Measurements from ENCODE around the gene ERRFI1. TPM values are rescaled to one million over a fixed set of nuclear protein-coding genes. Genes with fewer than 3 reads are reported as not detected.

ERRFI1 gene
- polyA plus RNA-seq, 3 donors from 2014 or later = 0.33 to 1.1 TPM; not detected in 1

GRCh38 chr1:8031176-8031785 lies 5.2 kb upstream of the ERRFI1 start:
- Mint-ChIP-seq H3K36me3 (no peaks in the 10 kb centered on the region), H3K4me1 (peaks cover 0 to 6% of the 10 kb centered on the region in 2 donors), H3K27ac (no peak overlapping the region), H3K9me3 (peaks cover 0 to 2% (median 0%) of the 10 kb centered on the region in 6 donors), H3K27me3 (ENCODE audit: low read depth in 3 of 3) (peaks cover 7 to 12% (median 7%) of the 10 kb centered on the region in 3 donors), H3K4me3 (no peak overlapping the region)
- peak; percentile 25 to 47 (median 35) for DNase-seq

- Mint-ChIP-seq H3K27me3 (ENCODE audit: low read depth in 3 of 3) (peaks cover 9 to 14% (median 10%) of the 10 kb centered on the region in 3 donors), H3K9me3 (peaks cover 0 to 2% (median 0%) of the 10 kb centered on the region in 6 donors), H3K4me3 (no peak overlapping the region), H3K36me3 (no peaks in the 10 kb centered on the region), H3K4me1 (peaks cover 8 to 11% of the 10 kb centered on the region in 2 donors), H3K27ac (peak overlapping the region in 2 of 6 donors; percentile 35 to 36)
- DNase-seq = no peak
These were observed 2.4 kb upstream of the ERRFI1 start for GRCh38 chr1:8028571-8028910.

DNA sequence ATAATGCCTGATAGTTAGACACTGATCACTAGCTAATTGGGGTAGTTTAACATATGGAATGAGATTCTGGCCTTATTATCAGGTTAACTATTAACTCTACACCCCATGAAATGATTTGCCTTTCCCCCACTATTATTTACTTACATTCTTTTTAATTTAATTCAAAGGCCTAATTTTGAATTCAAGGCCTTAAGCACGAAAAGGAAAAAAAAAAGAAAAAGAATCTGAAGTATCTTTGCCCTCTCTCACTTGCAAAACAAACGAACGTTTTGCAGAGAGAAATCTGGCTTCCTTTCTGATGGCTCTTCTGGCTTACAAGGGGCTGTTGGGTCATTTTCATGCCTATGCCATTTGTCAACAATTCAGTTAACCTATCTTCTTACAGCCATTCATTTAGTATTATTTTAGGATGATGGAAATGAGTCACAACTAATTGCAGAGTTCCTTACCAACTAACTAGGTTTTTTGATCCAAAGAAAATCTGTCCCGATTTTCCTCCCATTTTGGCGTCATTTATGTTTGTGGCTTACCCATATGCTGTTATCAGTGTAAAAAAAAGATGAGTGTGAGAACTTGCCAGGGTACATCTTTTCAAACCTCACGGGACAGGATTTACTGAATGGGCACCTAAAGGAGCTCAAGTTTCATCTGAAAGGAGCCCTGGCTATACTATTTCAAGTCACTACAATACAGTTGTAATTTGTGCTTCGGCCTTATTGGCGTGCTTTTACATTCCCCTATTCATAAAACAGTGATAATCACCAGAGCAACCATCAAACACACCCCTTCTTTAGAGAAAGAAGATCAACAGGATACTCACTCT lies 1.9 kb upstream of the ERRFI1 start:
- H3K27ac Mint-ChIP-seq = peak overlapping the region in 2 of 6 donors; percentile 35 to 36
- peaks cover 9 to 14% (median 14%) of the 10 kb centered on the region in 3 donors for H3K27me3 Mint-ChIP-seq (ENCODE audit: low read depth in 3 of 3)
- H3K36me3 Mint-ChIP-seq = no peaks in the 10 kb centered on the region
- peak overlapping the region in 2 of 5 donors; percentile 25 to 51 for H3K4me3 Mint-ChIP-seq
- DNase-seq = no peak
- H3K4me1 Mint-ChIP-seq = peaks cover 8 to 11% of the 10 kb centered on the region in 2 donors
- H3K9me3 Mint-ChIP-seq = peaks cover 0 to 2% (median 0%) of the 10 kb centered on the region in 6 donors

DNA sequence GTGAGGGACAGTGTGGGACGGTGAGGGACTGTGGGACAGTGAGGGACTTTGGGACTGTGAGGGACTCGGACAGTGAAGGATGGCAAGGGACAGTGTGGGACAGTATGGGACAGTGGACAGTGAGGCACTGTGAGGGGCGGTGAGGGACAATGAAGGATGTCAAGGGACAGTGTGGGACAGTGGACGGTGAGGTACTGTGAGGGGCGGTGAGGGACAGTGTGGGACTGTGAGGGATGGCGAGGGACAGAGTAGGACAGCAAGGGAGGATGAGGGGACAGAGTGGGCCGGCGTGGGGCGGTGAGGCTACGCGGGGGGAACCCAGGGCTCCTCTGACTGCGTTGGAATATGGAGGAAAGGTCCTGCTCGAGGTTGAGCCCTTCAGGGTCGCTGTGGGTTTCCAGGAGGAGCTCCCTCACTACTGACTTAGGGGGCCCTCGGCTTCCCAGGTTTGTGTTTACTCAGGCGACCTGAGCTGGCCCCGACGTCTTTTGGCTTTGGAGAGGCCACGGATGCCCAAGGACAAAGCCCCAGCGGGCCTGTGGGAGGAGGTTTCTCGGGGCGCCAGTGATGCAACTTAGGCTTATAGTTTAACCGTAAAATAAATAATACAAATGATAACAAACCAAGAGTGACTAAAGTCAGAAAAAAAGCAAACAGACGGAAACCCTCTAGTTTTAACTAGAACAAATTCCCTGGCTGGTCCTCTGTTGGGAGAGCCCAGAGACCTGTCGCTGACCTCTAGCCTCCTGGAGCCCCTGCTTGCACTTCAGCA lies 1.1 kb upstream of the ERRFI1 start:
- Mint-ChIP-seq H3K27me3 (ENCODE audit: low read depth in 3 of 3) (peaks cover 10 to 14% (median 14%) of the 10 kb centered on the region in 3 donors), H3K27ac (peak overlapping the region in 5 of 6 donors; percentile 35 to 78 (median 65))
- no peak for DNase-seq

DNA sequence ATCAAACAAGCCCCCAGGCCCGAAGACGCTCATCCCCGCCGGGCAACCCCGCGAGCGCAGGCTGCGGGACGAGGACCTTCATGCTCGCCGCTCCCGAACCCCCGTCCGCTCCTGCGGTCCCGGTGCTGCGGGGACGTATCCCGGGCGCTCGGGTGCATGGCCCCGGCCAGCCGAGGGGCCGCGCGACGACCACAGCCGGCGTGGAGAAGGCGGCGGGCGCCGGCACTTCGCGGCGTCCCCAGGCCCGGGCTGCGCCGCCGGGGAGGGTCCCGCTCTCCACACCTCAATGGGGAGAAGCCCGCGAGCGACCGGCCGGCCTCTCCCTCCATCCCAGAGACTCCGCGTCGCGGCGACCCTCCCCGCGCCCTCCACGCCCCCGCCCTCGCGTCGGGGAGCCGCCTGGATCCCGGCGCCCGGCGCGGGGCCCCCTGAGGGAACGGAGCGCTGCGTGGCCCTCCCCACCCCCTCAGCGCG lies 401 bp downstream of the ERRFI1 start:
- no peak for DNase-seq
- H3K9me3 Mint-ChIP-seq = peaks cover 0 to 2% (median 0%) of the 10 kb centered on the region in 6 donors
- no peaks in the 10 kb centered on the region for H3K36me3 Mint-ChIP-seq
- H3K27ac Mint-ChIP-seq = peak overlapping the region; percentile 14 to 79 (median 48)
- H3K4me3 Mint-ChIP-seq = peak overlapping the region; percentile 80 to 91 (median 87)
- H3K4me1 Mint-ChIP-seq = peaks cover 8 to 11% of the 10 kb centered on the region in 2 donors
- H3K27me3 Mint-ChIP-seq (ENCODE audit: low read depth in 3 of 3) = peaks cover 10 to 14% (median 14%) of the 10 kb centered on the region in 3 donors

More for the DNA sequence above, 1.1 kb upstream of the ERRFI1 start:
- Mint-ChIP-seq H3K4me1 (peaks cover 8 to 11% of the 10 kb centered on the region in 2 donors), H3K4me3 (peak overlapping the region; percentile 69 to 79 (median 73)), H3K36me3 (no peaks in the 10 kb centered on the region), H3K9me3 (peaks cover 0 to 2% (median 0%) of the 10 kb centered on the region in 6 donors)

- Mint-ChIP-seq H3K27ac (peak overlapping the region; percentile 14 to 79 (median 48)), H3K9me3 (peaks cover 0 to 2% (median 0%) of the 10 kb centered on the region in 6 donors), H3K27me3 (ENCODE audit: low read depth in 3 of 3) (peaks cover 10 to 14% (median 12%) of the 10 kb centered on the region in 3 donors), H3K36me3 (no peaks in the 10 kb centered on the region), H3K4me3 (peak overlapping the region; percentile 80 to 91 (median 87)), H3K4me1 (peaks cover 8 to 11% of the 10 kb centered on the region in 2 donors)
- DNase-seq = peak in 2 of 3 donors; percentile 10 to 14
These were observed 943 bp downstream of the ERRFI1 start for GRCh38 chr1:8025061-8025670.

DNA sequence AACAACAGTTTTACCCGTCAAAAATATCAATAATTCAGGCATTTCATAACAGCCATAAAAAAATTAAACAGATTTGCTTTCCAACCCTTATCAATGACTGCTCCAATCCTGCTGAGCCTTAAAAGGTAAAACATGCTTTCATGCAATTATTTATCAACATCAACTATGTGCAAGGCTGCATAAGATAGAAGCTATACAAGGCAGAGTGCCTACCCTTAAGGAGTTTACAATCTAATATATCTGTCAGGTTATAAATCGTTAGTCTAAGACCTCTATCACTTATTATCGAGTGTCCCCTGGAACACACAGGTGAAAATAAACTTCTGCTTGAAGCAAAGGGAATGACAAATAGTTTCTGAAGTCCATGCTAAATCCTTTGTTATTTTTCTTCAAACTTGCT lies 1.8 kb downstream of the ERRFI1 start:
- Mint-ChIP-seq H3K27me3 (ENCODE audit: low read depth in 3 of 3) (peaks cover 10 to 14% (median 12%) of the 10 kb centered on the region in 3 donors), H3K4me3 (no peak overlapping the region), H3K9me3 (peaks cover 0 to 2% (median 0%) of the 10 kb centered on the region in 6 donors), H3K36me3 (no peaks in the 10 kb centered on the region), H3K4me1 (peaks cover 8 to 11% of the 10 kb centered on the region in 2 donors), H3K27ac (no peak overlapping the region)
- DNase-seq = no peak

- H3K27ac Mint-ChIP-seq = no peak overlapping the region
- peaks cover 8 to 11% of the 10 kb centered on the region in 2 donors for H3K4me1 Mint-ChIP-seq
- no peak for DNase-seq
- H3K36me3 Mint-ChIP-seq = no peaks in the 10 kb centered on the region
- peaks cover 10 to 15% (median 12%) of the 10 kb centered on the region in 3 donors for H3K27me3 Mint-ChIP-seq (ENCODE audit: low read depth in 3 of 3)
- peaks cover 0 to 2% (median 0%) of the 10 kb centered on the region in 6 donors for H3K9me3 Mint-ChIP-seq
- H3K4me3 Mint-ChIP-seq = peak overlapping the region in 1 of 5 donors; percentile 10
These were observed 2.2 kb downstream of the ERRFI1 start for GRCh38 chr1:8023995-8024313.

DNA sequence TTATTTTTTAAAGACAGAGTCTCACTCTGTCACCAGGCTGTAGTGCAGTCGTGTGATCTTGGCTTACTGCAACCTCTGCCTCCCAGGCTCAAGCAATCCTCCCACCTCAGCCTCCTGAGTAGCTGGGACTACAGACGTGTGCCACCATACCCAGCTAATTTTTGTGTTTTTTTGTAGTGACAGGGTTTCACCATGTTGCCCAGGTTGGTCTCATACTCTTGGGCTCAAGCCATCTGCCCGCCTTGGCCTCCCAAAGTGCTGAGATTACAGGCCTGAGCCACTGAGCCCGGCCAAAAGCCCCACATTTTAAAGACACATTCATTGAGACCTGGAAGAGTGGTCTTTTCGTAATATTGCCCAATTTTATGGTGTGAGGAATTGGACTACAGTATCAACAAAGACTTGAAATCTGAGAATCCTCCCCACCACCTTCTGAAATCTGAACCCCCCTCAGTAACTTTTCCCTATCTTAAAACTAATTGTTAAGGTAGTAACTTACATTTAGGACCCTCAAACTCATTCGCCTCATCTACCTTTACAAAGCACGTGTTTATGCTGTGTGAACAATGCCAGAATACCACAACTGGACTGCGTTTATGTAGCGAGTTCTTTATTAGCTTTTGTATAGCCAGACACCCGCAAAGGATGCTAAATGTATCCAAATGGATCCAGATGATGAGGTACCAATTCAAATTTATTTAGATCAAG lies 2.7 kb downstream of the ERRFI1 start:
- no peak overlapping the region for H3K4me3 Mint-ChIP-seq
- H3K27me3 Mint-ChIP-seq (ENCODE audit: low read depth in 3 of 3) = peaks cover 10 to 18% (median 15%) of the 10 kb centered on the region in 3 donors
- H3K9me3 Mint-ChIP-seq = peaks cover 0 to 2% (median 0%) of the 10 kb centered on the region in 6 donors
- H3K36me3 Mint-ChIP-seq = no peaks in the 10 kb centered on the region
- DNase-seq = no peak
- H3K27ac Mint-ChIP-seq = no peak overlapping the region
- H3K4me1 Mint-ChIP-seq = peaks cover 8 to 11% of the 10 kb centered on the region in 2 donors

- no peak overlapping the region for H3K27ac Mint-ChIP-seq
- DNase-seq = no peak
- peaks cover 12 to 22% (median 18%) of the 10 kb centered on the region in 3 donors for H3K27me3 Mint-ChIP-seq (ENCODE audit: low read depth in 3 of 3)
- peaks cover 0 to 2% (median 0%) of the 10 kb centered on the region in 6 donors for H3K9me3 Mint-ChIP-seq
- peaks cover 8 to 11% of the 10 kb centered on the region in 2 donors for H3K4me1 Mint-ChIP-seq
- H3K36me3 Mint-ChIP-seq = no peaks in the 10 kb centered on the region
- no peak overlapping the region for H3K4me3 Mint-ChIP-seq
These were observed 3.5 kb downstream of the ERRFI1 start for GRCh38 chr1:8022395-8023286.

DNA sequence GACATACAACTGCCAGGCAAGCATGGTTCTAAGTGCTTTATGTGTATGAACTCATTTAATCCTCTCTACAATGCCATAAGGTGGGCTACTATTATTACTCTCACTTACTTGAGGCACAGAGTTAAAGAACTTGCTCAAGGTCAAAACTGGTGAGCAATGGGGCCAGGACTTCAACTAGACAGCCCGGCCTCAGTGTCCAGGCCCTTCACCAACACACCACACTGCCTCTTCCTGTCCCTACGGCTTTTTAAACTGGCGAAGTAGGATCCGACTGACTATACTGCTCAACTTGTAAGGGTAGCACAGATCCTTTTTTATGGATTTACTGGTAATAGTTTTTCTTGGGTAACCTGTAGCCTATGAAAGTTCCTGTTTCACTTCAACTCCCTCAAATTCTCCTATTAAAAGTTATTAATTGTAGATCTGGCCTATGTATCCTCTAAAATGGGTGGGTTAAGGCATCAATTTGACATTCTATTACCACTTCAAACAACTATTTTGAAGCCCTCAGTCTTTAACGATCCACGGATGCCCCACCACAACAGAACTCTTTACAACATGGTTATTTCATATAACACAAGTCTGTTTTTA lies 4.3 kb downstream of the ERRFI1 start:
- no peak overlapping the region for H3K27ac Mint-ChIP-seq
- H3K36me3 Mint-ChIP-seq = no peaks in the 10 kb centered on the region
- peaks cover 8% of the 10 kb centered on the region in 2 donors for H3K4me1 Mint-ChIP-seq
- DNase-seq = no peak
- peaks cover 0 to under 1% (median 0%) of the 10 kb centered on the region in 6 donors for H3K9me3 Mint-ChIP-seq
- no peak overlapping the region for H3K4me3 Mint-ChIP-seq
- peaks cover 9 to 17% (median 15%) of the 10 kb centered on the region in 3 donors for H3K27me3 Mint-ChIP-seq (ENCODE audit: low read depth in 3 of 3)

All from immature natural killer cell (primary cell).